Loucy (cell line): Measurements from ENCODE around the gene ODAD3.

ENCODE experiments used
- EZH2phosphoT487 ChIP-seq: fragments of 200-600 bp; IDR thresholded peaks from 2 replicates; pipeline ENCODE4 v1.6.1; 2018; ENCODE audit warnings: antibody characterized with exemption, mild to moderate bottlenecking, moderate library complexity, borderline replicate concordance
- TF ChIP-seq, protein P1 (sequence below): fragments of 200-600 bp; sonication (generic); conservative IDR thresholded peaks from 2 replicates; pipeline ENCODE4 v1.5.1; 2014; ENCODE audit warnings: mild to moderate bottlenecking, antibody characterized with exemption, low read length

GRCh38 chr19:11416346-11417052 is 18.4 kb downstream of the ODAD3 start:
- TF ChIP-seq, protein P1, sequence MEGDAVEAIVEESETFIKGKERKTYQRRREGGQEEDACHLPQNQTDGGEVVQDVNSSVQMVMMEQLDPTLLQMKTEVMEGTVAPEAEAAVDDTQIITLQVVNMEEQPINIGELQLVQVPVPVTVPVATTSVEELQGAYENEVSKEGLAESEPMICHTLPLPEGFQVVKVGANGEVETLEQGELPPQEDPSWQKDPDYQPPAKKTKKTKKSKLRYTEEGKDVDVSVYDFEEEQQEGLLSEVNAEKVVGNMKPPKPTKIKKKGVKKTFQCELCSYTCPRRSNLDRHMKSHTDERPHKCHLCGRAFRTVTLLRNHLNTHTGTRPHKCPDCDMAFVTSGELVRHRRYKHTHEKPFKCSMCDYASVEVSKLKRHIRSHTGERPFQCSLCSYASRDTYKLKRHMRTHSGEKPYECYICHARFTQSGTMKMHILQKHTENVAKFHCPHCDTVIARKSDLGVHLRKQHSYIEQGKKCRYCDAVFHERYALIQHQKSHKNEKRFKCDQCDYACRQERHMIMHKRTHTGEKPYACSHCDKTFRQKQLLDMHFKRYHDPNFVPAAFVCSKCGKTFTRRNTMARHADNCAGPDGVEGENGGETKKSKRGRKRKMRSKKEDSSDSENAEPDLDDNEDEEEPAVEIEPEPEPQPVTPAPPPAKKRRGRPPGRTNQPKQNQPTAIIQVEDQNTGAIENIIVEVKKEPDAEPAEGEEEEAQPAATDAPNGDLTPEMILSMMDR: no peak
- no peak for TF ChIP-seq EZH2phosphoT487
